NCI-H524 treated with DMSO at 0.1 percent for 48 hours (cell line): Measurements from ENCODE around the gene SETD1B.
A peak's percentile ranks its signal among the peaks of the same experiment; 100 is the strongest.
"Not testable (repeated sequence)": the region's sequence is repeated elsewhere in the genome, so short reads cannot be mapped to it uniquely, and the experiment has no call there.

Source experiments
- DNase-seq: peaks from one replicate; lab custom pipeline; 2025; lab: John Stamatoyannopoulos, UW

The SETD1B gene

DNA sequence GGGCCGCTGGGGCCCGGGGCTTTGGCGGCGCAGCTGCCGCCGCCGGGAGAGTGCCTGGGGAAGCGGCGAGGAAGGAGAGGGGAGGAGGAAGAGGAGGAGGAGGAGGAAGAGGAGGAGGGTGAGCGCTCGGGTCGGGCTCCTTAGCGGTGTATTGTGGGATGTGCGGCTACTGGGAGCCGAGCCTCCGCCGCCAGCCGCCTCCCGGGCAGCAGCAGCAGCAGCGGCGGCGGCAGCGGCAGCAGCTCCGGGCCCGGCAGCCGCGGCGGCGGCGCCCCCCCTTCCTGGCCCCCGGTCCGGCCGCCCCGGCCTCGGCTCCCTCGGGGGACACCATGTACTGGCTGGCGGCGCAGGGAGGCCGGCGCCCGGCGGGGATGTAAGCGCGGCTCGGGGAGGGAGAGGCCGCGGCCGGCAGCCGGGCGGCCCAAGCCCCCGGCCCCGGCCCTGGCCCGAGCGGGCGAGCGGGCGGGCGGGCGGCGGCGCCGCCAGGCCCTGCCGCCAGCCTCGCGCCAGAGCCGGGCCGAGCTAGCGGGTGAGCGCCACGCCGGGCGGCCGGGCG lies at the start of gene SETD1B:
SETD1B (plus strand) TSS at position 149 of the 556 bp plus-strand sequence. CDS start 729 bp downstream, outside the sequence.
- DNase-seq: no peak

DNA sequence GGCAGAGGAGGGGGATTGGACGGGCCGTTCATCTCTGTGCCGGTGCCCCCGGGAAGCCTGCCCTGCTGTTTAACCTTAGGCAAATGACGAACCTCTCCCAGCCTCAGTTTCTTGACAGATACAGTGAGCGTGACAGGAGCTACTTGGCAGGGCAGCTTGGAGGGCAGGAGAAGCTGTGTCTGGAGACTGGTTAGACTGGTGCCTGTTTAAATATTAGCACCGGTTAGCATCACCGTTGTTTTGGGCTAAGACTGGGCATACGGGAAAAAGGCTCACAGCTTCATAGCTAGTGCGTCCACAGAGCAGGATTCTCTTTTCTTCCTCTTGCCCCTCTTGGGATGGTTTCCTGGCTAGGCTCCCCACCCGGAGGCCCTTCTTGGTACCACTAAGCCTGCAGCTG lies 49.0 kb upstream of the SETD1B start:
- no peak for DNase-seq

DNA sequence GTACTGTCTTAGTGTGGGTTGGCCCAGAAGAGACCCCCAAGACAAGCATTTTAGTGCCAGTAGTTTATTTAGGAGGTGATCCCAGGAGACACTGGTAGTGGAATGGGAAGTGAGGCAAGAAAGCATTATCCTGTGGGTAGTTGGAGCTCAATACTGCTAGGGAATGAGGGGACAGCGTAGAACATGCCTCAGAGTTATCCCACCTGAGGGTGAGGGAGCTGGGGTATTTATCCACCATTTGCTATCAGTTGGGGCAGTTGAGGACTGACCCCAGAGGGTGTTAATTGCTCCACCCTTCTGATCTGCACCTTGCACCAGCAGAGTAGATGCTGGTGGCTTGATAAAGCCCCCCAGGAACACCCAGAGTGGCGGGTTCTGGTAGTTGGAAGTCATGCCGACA lies 48.2 kb upstream of the SETD1B start:
- no peak for DNase-seq

DNA sequence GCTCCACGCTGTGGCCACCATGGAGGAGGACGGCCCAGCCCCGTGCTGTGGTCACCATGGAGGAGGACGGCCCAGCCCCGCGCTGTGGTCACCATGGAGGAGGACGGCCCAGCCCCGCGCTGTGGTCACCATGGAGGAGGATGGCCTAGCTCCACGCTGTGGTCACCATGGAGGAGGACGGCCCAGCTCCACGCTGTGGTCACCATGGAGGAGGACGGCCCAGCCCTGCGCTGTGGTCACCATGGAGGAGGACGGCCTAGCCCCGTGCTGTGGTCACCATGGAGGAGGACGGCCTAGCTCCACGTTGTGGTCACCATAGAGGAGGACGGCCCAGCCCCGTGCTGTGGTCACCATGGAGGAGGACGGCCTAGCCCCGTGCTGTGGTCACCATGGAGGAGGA lies 45.3 kb upstream of the SETD1B start:
- not testable (repeated sequence) for DNase-seq

DNA sequence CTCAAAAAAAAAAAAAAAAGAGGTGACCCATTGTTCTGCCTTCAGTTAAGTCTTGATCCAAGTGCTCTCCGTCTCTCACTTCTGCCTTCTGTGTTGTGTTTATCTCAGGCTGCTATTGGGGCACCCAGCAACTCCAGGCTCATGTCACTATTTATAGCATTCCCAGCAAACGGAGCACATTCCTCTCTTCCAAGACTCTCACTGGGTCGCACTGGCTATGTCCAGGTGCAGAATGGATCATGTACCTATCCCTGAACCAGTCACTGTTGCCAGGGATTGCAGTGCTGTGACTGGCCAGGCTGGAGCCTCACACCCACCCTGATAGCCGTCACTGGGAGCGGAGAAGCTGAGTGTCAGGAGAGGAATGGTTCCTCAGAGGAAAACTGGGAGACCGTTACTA lies 41.5 kb upstream of the SETD1B start:
- DNase-seq: no peak

DNA sequence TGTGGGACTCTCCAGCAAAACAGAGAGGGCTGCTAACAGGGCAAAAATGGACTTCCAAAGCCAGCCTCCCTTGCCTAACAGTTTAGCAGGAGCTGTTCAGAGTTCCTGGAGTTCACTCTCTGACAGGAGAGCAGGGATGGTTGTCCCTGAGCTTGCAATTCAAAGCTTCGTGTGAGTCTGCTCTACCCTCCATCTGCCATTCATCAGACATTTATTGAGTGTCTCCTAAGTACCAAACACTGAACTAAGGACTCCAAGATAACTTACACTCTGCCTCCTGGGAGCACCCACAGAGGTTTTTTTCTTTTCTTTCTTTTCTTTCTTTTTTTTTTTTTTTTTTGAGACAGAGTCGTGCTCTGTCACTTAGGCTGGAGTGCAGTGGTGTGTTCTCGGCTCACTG lies 39.0 kb upstream of the SETD1B start:
- DNase-seq: no peak

DNA sequence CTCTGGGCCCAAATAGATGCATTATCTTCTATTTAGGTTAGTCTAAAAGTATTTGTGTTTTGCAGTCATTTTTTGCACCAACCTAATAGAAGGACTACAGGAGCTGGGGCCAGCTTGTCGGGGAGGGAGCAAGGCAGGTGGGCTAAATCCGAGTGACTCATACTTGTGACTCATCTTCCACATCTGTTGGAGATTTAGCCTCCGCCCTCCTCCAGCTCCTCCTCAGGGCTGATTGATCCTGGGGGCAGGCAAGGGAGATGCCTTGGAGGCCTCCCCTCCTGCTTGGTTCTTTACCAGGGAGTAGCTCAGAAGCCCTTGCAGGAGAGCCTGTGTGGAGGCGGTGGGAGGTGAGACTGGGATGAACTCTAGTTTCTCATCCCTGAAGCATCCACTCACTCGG lies 38.2 kb upstream of the SETD1B start:
- peak; percentile 63 for DNase-seq

DNA sequence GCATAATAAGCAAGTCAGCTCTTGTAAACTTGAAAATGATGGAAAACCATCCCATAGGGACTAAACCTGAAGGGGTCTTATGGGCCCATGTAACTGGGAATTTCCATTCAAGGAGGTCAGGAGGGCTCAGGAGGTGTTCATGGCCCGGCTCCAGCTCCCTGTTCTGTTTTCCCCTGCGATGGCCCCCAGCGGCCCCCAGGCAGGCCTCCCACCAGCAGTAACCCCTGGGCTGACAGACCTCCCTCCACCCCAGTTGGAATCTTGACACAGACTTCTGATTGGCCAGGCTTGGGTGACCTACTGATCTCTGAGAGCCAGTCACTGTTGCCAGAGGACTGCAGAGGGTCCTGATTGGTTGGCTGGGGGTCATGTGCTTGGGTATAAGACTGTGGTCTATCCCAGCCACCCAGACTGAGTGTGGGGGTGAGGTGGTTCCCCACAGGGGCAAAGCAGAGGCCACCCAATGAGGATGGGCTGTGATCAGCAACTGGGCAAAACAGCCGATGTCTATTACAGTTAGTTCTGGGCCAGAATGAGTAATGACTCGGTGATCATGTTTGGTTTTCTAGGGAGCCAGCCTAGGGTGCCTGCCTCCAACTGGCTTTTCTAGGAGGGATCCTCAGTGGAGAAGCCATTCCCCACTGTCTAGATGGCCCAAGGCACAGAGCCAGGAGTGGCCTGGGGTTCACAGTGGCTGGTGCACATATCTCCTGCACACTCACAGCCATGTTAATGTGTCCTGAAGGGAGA lies 37.3 kb upstream of the SETD1B start:
- no peak for DNase-seq

DNA sequence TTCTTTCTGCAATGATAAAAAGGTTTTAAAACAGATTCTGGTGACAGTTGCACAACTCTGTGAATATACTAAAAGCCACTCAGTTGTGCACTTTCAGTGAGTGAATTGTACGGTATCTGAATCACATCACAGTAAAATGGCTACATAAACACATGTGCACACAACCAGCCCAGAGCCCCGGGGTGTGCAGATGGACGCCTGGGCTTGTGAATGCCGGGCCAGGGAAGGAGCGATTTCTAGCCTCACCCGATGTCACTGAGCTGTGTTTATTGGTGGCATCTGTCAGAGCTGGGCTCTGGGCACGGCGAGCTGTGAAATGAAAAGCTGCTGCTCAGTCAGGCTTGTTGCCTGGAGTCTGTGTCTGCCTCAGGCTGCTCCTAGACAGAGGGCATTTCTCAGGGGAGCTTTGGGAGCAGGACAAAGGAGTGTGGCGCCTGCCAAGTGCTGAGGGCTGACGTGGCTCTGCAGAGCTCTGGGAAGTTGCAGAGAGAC lies 36.2 kb upstream of the SETD1B start:
- DNase-seq: peak; percentile 38

DNA sequence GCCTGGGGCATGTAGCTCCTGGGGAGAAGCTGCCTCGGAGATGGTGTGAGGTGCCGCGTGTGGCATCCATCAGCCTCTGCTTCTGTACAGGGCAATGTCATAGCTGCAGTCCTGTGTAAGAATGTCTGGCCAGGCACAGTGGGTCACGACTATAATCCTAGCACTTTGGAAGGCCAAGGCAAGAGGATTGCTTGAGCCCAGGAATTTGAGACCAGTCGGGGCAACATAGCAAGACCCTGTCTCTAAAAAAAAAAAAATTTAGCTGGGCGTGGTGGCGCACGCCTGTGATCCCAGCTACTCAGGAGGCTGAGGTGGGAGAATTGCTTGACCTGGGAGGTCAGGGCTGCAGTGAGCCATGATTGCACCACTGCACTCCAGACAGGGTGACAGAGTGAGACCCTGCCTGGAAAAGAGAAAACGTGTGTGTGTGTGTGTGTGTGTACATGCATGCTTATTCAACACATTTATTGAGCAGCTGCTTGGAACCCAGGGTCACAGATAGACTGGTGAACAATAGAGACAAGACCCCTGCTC lies 34.4 kb upstream of the SETD1B start:
- no peak for DNase-seq

DNA sequence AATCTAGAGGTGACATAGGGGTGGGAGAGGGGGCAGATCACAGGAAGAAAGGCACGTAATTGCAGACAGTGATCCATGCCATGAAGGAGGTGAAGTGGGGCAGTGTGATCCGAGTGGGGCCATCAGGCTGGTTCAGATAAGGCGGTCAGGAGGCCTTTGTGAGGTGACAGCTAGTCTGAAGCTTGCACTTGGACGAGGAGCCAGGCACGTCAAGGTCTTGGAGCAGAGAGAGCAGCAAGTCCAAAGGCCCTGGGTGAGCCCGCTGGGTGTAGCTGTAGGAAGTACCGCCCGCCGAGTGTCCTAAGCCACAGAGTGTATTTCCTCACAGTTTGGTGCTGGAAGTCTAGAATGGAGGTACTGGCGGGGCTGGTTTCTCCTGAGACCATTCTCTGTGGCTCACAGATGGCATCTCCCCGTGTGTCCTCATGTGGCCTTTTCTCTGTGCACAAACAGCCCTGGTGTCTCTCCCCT lies 33.9 kb upstream of the SETD1B start:
- no peak for DNase-seq

DNA sequence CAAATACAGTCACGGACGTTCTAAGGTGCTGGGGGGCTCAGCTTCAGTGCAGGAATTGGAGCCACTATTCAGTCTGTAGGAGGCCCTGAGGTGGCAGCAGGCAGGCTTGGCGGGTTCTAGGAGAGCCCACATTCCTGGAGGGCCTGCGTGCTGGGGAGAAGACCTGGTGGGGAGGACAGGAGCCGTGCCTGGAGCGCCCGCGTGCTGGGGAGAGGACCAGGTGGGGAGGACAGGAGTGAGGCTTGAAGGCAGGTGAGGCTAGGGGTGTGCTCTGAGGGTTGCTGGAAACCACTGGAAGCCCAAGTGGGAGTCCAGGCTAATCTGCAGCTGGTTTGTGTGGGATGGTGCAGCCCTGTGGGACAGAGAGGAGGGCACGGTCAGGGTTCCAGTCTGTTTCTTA lies 33.4 kb upstream of the SETD1B start:
- DNase-seq: no peak

DNA sequence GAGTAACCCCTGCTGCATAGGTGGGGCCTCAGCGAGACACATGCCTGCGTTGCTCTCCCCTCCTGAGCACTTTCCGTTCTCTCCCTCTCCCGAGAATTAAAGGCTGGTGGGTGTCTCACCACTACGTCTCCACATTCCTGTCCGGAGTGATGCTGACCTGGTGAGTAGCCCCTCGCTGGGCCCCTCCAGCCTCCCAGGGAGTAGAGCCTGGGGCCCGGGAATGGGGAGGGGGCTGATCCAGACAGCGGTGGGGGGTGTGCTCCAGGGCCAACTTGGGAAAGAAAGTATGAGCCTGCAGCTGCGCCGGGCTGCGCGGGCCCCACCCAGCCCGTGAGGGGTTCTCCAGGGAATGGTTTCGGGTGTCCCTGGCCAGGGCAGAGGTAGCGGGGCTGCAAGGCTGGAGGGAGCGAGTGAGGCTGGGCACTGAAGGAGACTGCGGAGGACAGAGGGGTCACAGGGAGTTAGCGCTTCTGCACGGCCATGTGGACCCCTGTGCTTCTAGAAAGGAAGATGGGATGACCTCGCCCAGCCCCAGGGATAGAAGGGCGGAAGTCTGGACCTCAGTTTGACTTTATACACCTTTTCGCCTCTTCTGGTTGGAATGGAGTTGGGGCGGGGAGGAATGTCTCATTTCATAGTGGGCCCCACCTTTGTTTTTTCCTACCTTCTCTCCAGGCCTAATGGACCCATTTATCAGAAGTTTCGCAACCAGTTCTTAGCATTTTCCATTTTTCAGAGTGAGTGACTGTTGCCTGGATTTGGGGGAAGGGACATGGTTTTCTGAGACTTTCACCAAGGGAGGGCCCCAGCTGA lies 32.8 kb upstream of the SETD1B start:
- DNase-seq: no peak

DNA sequence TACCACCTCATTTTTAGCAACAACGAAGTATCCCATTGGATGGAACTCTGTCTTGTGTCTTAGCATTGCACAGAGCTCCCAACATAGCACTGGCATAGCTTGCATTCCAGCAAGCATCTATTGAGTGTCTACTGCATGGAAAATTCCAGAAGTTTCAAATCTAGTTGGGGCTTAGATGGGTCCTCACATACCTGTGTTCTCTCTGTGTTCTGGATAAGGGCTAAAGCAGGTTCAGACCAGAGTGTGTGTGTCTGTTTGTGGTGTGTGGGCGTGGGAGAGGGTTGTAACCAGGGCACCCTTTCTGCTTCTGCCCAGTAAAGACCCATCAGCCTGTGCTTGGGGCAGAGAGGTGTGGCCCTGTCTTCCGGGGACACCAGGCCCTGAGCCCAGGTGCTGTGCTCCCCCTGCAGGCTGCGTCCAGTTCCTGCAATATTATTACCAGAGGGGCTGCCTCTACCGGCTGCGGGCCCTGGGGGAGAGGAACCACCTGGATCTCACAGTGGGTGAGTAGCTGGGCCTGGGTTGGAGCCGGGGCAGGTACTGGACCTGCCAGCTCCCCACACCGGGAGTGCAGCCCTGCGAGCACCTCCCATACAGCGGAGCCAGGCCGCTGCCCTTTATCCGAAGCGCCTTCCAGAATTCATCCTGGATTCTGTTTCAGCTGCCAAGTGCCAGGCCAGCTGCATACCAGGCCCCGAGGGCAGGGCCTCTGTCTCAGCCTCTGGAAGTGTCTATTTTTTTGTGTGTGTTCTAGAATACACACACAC lies 30.6 kb upstream of the SETD1B start:
- DNase-seq: peak; percentile 13

DNA sequence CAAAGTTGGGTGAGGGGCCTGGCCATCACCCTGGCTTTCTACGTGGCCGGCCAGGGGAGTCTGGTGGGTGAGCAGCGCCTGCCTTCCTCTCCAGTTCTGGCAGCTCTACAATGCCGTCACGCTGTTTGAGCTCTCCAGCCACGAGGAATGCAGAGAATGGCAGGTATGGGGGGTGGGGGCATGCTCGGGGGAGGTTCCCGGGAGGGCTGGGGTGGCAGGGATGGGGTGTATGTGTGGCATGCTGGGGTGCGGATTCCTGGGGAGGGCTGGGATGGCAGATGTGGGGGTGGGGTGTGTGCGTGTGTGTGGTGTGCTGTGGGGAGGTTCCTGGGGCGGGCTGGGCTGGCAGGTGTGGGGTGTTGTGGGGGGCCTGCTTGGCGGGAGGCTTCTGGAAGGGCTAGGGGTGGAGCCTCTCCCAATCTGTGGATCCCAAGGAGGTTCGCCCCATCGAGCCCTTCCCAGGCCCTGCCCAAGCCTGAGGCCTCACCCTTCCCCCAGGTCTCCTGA lies 28.8 kb upstream of the SETD1B start:
- no peak for DNase-seq

DNA sequence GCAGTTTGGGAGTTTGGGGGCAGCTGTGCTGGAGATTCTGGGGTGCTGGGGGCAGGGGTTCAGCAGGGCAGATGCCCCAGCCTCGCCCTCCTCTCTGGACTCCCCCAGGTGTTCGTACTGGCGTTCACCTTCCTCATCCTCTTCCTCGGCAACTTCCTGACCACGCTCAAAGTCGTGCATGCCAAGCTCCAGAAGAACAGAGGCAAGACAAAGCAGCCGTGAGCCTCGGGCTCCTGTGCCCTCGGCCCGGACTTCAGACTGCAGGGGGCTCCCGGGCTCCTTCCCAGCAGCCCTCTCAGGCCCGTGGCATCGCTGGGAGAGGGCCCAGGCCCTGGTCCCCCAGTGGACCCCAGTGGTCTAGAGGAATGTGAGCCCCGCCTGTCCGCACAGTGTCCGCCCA lies 28.3 kb upstream of the SETD1B start:
- DNase-seq: no peak

DNA sequence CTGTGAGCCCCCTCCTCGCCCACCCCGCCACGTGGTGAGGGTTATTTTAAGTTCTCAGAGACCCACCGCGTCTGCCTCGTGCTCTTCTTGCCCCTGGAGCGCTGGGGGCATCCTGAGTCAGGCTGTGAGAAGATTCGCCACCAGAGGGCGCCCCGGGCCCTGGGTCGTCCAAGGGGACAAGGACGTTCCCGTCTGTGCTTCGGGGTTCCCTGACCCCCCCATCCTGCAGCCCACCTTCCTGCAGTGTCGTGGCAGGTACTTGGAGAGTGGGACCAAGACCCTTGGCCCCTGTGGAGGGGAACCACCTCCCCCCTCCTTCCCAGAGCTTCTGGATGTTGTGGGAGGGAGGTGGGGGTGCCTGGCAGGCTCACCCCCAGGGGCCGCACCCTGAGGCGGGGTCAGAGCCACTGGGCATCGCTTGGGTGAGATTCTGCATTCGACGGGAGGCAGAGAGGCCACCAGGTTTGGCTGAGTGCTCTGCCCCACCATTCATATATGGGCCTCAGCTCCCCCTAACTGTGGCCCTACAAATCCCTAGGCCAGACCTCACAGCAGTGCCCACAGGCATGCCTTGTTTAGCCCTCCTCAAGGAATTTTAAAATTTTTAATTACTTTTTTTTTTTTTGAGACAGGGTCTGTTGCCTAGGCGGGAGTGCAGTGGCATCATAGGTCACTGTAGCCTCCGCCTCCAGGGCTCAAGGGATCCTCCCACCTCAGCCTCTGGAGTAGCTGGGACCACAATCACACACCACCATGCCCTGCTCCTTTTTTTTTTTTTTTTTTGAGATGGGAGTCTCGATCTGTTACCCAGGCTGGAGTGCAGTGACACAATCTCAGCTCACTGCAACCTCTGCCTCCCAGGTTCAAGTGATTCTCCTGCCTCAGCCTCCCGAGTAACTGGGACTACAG lies 27.4 kb upstream of the SETD1B start:
- no peak for DNase-seq

DNA sequence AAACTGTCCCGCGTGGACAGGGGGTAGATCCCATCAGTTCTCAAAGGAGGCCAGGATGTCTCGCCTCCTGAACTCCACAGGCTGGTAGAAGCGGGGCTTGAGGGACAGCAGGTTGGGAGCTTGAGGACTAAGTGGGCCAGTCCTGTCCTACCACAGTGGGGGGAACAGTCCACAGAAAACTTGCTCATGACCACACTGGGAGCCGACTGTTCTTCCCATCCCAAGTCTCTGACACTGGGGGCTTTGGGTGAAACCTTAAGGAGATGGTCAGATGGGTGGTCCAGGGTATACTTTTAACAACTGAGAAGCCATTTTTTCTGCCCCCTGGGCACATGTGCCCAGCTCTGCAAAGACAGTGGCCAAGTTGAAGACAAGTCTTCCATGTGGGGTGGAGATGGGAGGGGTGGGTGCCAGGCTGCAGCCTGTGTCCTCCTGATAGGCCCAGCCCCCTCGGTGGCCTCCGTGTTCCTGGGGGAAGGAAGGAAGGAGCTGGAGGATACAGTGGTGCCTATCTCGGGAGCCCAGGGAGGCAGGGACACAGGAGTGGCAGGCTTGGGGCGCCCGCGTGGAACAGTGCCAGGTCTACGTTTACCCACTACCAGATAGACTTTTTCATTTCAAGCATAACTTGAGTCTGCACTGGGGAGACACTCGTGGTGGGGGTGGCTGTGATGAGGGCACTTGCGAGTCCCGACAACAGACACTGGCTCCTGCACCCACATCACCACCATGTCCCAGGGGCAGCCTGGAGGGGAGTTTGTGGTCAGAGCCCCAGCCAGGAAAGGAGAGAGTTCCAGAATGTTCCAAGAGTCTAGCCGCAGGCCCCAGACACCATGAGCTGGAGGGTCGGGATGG lies 25.0 kb upstream of the SETD1B start:
- no peak for DNase-seq

DNA sequence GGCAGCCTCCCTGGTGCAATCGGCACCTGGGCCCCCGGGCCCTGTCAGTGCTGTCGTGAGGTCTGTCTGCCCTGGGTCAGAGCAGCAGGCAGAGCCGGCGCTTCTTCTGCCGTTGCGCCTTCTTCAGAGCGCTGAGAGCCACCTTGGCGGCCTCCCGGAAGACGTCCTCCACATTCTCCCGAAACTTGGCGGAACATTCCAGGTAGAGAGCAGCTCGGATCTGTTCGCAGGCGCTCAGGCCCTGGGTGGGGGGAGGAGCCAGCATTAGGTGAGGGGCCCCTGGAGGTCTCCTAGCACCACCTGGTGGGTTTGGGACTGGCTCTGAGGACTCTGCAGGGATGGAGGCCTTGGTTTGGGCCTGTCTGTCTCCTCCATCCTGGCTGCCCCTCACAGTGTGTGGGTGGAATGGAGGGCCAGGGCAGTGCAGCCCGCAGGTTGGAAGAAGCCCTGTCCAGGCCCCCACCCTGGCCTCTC lies 24.4 kb upstream of the SETD1B start:
- no peak for DNase-seq
